ENCODE data around the gene DHX16. TPM values are rescaled to one million over a fixed set of nuclear protein-coding genes. Genes with fewer than 3 reads are reported as not detected.

Gene DHX16
- total and polyA plus RNA-seq, 9 of the 15 experiments (the other 6 are each of a cell fraction or from before 2014, with no cell fraction given), result 14.6 to 66.1 (median 47.5) TPM

DNA sequence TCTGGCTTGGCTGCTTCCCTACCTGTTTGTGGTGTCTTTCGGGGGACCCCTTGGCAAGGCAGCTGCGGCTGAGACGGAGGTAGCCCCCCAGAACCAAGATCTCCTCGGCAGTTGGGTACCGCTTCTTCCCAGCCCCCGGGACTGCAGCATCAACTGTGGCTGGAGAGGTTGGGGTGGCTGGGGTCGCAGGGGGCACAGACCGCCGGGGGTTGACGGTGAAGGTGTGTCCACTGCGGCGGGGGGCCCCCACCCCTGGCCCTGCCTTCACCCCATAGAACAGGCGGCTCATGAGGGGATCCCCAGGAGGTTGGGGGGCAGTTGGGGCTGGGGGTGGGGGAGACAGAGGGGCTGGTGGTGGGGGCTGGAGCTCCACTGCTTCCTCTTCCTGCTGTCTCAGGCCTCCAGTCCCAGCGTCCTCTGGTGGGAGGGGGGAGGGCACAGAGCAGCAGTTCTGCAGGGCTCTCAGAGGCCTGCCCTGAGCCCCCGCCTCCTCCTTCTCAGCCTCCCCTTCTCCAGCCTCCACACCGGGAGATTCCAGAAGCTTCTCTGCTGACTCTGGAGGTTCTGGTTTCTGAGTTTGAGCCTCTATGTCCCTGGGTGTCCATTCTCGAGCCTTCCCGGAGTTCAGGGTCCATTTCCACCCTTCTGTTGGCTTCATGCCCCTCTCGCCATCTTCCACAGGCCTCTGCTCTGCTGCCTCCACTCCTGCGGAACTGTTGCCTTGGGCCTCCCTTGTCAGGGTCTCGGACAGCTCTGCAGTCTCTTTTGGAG lies 11.8 kb upstream of the DHX16 start (continued):
- TF ChIP-seq U2AF2 (optimal IDR thresholded peaks at IDR 0.05; ENCODE audit: low read depth, low read length) (no peak), NCOA6 (IDR thresholded peaks at IDR 0.05) (no peak), KDM4B (IDR thresholded peaks at IDR 0.05; ENCODE audit: borderline replicate concordance in 2 of 2, low read depth in 1 of 2) (peak in 1 of 2 experiments; percentile 84; a peak in 1 of 4 replicates), SPI1 (IDR thresholded peaks at IDR 0.05; ENCODE audit: borderline replicate concordance, low read depth, low read length) (0 out of 2 replicates have a peak, but pooled peaks have one; percentile 7), TAF15 (IDR thresholded peaks at IDR 0.05; ENCODE audit: low read depth, low read length) (no peak), TRIM24 (IDR thresholded peaks at IDR 0.05) (no peak), MEF2A (IDR thresholded peaks at IDR 0.05; ENCODE audit: control insufficient read depth, low read depth, low read length) (no peak), ZBTB26 (CRISPR knock-in tag; IDR thresholded peaks at IDR 0.05) (no peak), ZNF24 (IDR thresholded peaks at IDR 0.05) (no peak), CBFB (CRISPR knock-in tag; IDR thresholded peaks at IDR 0.05) (no peak), MCM5 (IDR thresholded peaks at IDR 0.05; ENCODE audit: low read depth) (no peak), NUFIP1 (IDR thresholded peaks at IDR 0.05; ENCODE audit: partially characterized antibody) (no peak), IFI16 (CRISPR knock-in tag; IDR thresholded peaks at IDR 0.05) (no peak), ARNT (IDR thresholded peaks at IDR 0.05) (peak; percentile 39 to 80; a peak in 1 of 4 replicates), POLR2AphosphoS5 (IDR thresholded peaks at IDR 0.05; ENCODE audit: control insufficient read depth, insufficient read depth, low read depth, low read length) (no peak; the same call in 1 of the 2 replicates), ZNF77 (CRISPR knock-in tag; IDR thresholded peaks at IDR 0.05) (no peak), STAT5B (CRISPR knock-in tag; IDR thresholded peaks at IDR 0.05) (no peak), BCL6 (CRISPR knock-in tag; IDR thresholded peaks at IDR 0.05) (no peak), RFX1 (IDR thresholded peaks at IDR 0.05) (no peak), RCOR1 (IDR thresholded peaks at IDR 0.05; ENCODE audit: borderline replicate concordance in 1 of 2, low read depth in 2 of 2, low read length in 2 of 2) (peak in 1 of 2 experiments; percentile 51; a peak in 2 of 4 replicates)
- TF ChIP-seq, protein P1, sequence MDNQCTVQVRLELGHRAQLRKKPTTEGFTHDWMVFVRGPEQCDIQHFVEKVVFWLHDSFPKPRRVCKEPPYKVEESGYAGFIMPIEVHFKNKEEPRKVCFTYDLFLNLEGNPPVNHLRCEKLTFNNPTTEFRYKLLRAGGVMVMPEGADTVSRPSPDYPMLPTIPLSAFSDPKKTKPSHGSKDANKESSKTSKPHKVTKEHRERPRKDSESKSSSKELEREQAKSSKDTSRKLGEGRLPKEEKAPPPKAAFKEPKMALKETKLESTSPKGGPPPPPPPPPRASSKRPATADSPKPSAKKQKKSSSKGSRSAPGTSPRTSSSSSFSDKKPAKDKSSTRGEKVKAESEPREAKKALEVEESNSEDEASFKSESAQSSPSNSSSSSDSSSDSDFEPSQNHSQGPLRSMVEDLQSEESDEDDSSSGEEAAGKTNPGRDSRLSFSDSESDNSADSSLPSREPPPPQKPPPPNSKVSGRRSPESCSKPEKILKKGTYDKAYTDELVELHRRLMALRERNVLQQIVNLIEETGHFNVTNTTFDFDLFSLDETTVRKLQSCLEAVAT (IDR thresholded peaks at IDR 0.05), result no peak; a peak in 1 of 4 replicates
- TF ChIP-seq, protein P2, sequence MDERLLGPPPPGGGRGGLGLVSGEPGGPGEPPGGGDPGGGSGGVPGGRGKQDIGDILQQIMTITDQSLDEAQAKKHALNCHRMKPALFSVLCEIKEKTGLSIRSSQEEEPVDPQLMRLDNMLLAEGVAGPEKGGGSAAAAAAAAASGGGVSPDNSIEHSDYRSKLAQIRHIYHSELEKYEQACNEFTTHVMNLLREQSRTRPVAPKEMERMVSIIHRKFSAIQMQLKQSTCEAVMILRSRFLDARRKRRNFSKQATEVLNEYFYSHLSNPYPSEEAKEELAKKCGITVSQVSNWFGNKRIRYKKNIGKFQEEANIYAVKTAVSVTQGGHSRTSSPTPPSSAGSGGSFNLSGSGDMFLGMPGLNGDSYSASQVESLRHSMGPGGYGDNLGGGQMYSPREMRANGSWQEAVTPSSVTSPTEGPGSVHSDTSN (CRISPR knock-in tag; IDR thresholded peaks at IDR 0.05; ENCODE audit: low read depth), result no peak
- TF ChIP-seq, protein P2 (tag; conservative IDR thresholded peaks at IDR 0.05; ENCODE audit: low read depth), result no peak
- TF ChIP-seq, protein P3, sequence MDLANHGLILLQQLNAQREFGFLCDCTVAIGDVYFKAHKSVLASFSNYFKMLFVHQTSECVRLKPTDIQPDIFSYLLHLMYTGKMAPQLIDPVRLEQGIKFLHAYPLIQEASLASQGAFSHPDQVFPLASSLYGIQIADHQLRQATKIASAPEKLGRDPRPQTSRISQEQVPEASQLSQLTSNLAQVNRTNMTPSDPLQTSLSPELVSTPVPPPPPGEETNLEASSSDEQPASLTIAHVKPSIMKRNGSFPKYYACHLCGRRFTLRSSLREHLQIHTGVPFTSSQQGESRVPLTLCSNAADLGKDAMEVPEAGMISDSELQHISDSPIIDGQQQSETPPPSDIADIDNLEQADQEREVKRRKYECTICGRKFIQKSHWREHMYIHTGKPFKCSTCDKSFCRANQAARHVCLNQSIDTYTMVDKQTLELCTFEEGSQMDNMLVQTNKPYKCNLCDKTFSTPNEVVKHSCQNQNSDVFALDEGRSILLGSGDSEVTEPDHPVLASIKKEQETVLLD (IDR thresholded peaks at IDR 0.05), result no peak

All from K562 (cell line).